CD4-positive, alpha-beta memory T cell (primary cell): ENCODE measurements around the gene TMEM191B. TPM values are rescaled to one million over a fixed set of nuclear protein-coding genes. Genes with fewer than 3 reads are reported as not detected.

Source experiments
- polyA plus RNA-seq, 2 donors: library from polyadenylated mRNA; unstranded; fragments of 300-500 nt; fragmentation: Illumina TruSeq; gene quantifications; one replicate each; pipeline ENCODE4 v1.2.3, GENCODE V29; 2021
- total RNA-seq, 2 experiments: library from RNA; stranded (reverse); gene quantifications; one replicate each; pipeline ENCODE4 v1.2.3, GENCODE V29; 2021

The TMEM191B gene
- total and polyA plus RNA-seq, 4 experiments from 2014 or later, result 0.48 to 3.8 (median 2.9) TPM

Other genes with a start within 250 kb of the TMEM191B start
- gene GGTLC3, start 9.6 kb upstream of the TMEM191B start, total RNA-seq, result not detected
- gene GGTLC3, start 9.6 kb upstream of the TMEM191B start, polyA plus RNA-seq, result not detected
- 1 to 10 TPM; 9.0 to 10.0 TPM for gene RIMBP3, start 84.1 kb downstream of the TMEM191B start, total RNA-seq
- 1 to 10 TPM in 1 of 2 donors, under 1 TPM in 1; 0.13 to 3.4 TPM for gene RIMBP3, start 84.1 kb downstream of the TMEM191B start, polyA plus RNA-seq